Glutamatergic neuron (in vitro differentiated cells): ENCODE measurements around the gene RAD21L1. TPM values are rescaled to one million over a fixed set of nuclear protein-coding genes. Genes with fewer than 3 reads are reported as not detected.

Experiments
- DNase-seq: peaks from one replicate; pipeline ENCODE4 v3.0.0; 2022
- H3K27ac Mint-ChIP-seq: one replicate; pipeline ENCODE4 v1.8.0; 2020; ENCODE audit warnings: mild to moderate bottlenecking, mixed read lengths, inconsistent platforms; ENCODE audit not compliant: unreplicated experiment
- H3K27me3 Mint-ChIP-seq: one replicate; pipeline ENCODE4 v1.8.0; 2020; ENCODE audit warnings: mild to moderate bottlenecking, moderate library complexity, mixed read lengths, inconsistent platforms; ENCODE audit not compliant: unreplicated experiment
- H3K36me3 Mint-ChIP-seq: one replicate; pipeline ENCODE4 v1.8.0; 2020; ENCODE audit warnings: mild to moderate bottlenecking, mixed read lengths, inconsistent platforms; ENCODE audit not compliant: unreplicated experiment
- H3K4me1 Mint-ChIP-seq: one replicate; pipeline ENCODE4 v1.8.0; 2020; ENCODE audit warnings: mild to moderate bottlenecking, low read depth, mixed read lengths, inconsistent platforms; ENCODE audit not compliant: unreplicated experiment
- H3K4me3 Mint-ChIP-seq: one replicate; pipeline ENCODE4 v1.8.0; 2020; ENCODE audit warnings: mild to moderate bottlenecking, mixed read lengths, inconsistent platforms; ENCODE audit not compliant: unreplicated experiment
- H3K9me3 Mint-ChIP-seq: one replicate; pipeline ENCODE4 v1.8.0; 2020; ENCODE audit warnings: mild to moderate bottlenecking, moderate library complexity, mixed read lengths, inconsistent platforms; ENCODE audit not compliant: unreplicated experiment
- CTCF ChIP-seq: fragments of 200-600 bp; sonication (generic); IDR thresholded peaks from one replicate; pipeline ENCODE4 v1.5.0; 2021; ENCODE audit not compliant: partially characterized antibody, unreplicated experiment
- total RNA-seq: library from RNA; stranded (reverse); fragmentation: NEBNext Ultra II Directional; extraction: Animal tissue kit (Norgen Biotek cat#: 25700); gene quantifications from one replicate; pipeline ENCODE4 v1.2.1, GENCODE V29; 2021; ENCODE audit not compliant: unreplicated experiment

Gene RAD21L1
- total RNA-seq, 1 donor from 2014 or later = not detected

GRCh38 chr20:1204113-1204512 is 21.7 kb upstream of the RAD21L1 start:
- H3K4me3 Mint-ChIP-seq = no peak overlapping the region
- TF ChIP-seq CTCF = no peak
- H3K27ac Mint-ChIP-seq = no peak overlapping the region
- no peaks in the 10 kb centered on the region for H3K9me3 Mint-ChIP-seq
- no peaks in the 10 kb centered on the region for H3K36me3 Mint-ChIP-seq
- no peak for DNase-seq
- H3K4me1 Mint-ChIP-seq = peaks cover 10% of the 10 kb centered on the region
- peaks cover 3% of the 10 kb centered on the region for H3K27me3 Mint-ChIP-seq

GRCh38 chr20:1204576-1204975 is 21.3 kb upstream of the RAD21L1 start:
- Mint-ChIP-seq H3K9me3 (no peaks in the 10 kb centered on the region), H3K27me3 (no peaks in the 10 kb centered on the region), H3K4me3 (no peak overlapping the region), H3K36me3 (no peaks in the 10 kb centered on the region), H3K4me1 (peaks cover 10% of the 10 kb centered on the region), H3K27ac (no peak overlapping the region)
- no peak for DNase-seq
- no peak for TF ChIP-seq CTCF

DNA sequence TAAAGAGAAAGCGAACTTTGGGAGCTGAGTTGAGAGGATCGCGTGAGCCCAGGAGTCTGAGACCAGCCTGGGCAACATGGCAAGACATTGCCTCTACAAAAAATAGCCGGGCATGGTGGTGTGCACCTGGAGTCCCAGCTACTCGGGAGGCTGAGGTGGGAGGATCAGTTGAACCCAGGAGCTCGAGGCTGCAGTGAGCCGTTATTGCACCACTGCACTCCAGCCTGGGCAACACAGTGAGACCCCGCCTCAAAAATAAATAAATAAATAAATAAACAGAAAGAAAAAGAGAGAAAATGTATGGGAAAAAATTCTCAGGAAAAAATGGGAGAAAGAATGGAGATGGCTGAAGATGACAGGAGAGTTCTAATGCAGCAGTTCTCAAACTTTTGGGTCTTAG is 20.0 kb upstream of the RAD21L1 start:
- H3K27ac Mint-ChIP-seq = no peak overlapping the region
- no peaks in the 10 kb centered on the region for H3K36me3 Mint-ChIP-seq
- H3K4me1 Mint-ChIP-seq = peaks cover 10% of the 10 kb centered on the region
- no peak overlapping the region for H3K4me3 Mint-ChIP-seq
- no peak for DNase-seq
- no peaks in the 10 kb centered on the region for H3K27me3 Mint-ChIP-seq
- no peaks in the 10 kb centered on the region for H3K9me3 Mint-ChIP-seq
- TF ChIP-seq CTCF = no peak

GRCh38 chr20:1206366-1207148 is 19.3 kb upstream of the RAD21L1 start:
- no peak overlapping the region for H3K27ac Mint-ChIP-seq
- no peak overlapping the region for H3K4me3 Mint-ChIP-seq
- no peak for TF ChIP-seq CTCF
- DNase-seq = no peak
- H3K9me3 Mint-ChIP-seq = no peaks in the 10 kb centered on the region
- H3K36me3 Mint-ChIP-seq = no peaks in the 10 kb centered on the region
- no peaks in the 10 kb centered on the region for H3K27me3 Mint-ChIP-seq
- H3K4me1 Mint-ChIP-seq = peaks cover 10% of the 10 kb centered on the region

DNA sequence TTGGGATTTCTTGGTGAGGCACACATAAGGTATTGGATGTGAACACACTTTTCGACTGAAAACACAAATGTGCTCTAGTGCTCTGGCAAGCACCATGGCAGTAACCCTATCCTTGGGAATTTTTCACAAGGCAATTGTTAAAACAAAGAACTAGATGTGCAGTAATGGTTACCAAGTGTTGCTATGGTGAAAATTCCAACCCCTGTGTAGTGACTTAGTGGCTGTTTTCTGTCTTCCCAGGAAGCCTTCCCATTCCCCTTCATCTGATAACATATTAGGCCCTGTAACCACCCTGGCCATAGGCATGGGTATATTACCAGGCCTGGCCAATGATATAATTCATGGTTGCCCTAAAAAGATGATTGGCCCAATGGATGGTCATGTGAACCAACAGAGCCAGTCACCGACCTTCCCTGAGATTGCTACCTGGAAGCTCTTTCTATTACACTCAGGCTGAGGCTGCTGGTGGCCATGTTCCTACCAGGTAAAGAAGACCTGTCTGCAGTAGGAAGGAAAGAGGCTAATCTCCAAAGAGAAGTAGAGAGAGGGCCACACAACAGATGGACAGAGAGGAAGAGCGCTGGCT is 18.5 kb upstream of the RAD21L1 start:
- no peak for DNase-seq
- Mint-ChIP-seq H3K27me3 (no peaks in the 10 kb centered on the region), H3K9me3 (no peaks in the 10 kb centered on the region), H3K27ac (no peak overlapping the region), H3K4me3 (no peak overlapping the region), H3K4me1 (peaks cover 10% of the 10 kb centered on the region), H3K36me3 (no peaks in the 10 kb centered on the region)
- TF ChIP-seq CTCF = no peak
